H1 (cell line): ENCODE measurements around the gene CTTNBP2. TPM values are rescaled to one million over a fixed set of nuclear protein-coding genes. Genes with fewer than 3 reads are reported as not detected.

Experiments
- CTCF ChIA-PET: fragments of 300-600 bp; sonication (Branson Sonifier 250); formaldehyde crosslinking; loops from one replicate; lab custom pipeline; 2021; ENCODE audit not compliant: partially characterized antibody; lab: Charles Lee
- POLR2A ChIA-PET: fragments of 300-600 bp; sonication (Branson Sonifier 250); formaldehyde crosslinking; loops from one replicate; lab custom pipeline; 2021; ENCODE audit warnings: inconsistent platforms; ENCODE audit not compliant: partially characterized antibody; lab: Charles Lee
- DNase-seq, 2 experiments: peaks; one replicate each; pipeline versions ENCODE4 v3.0.0 to v3.0.0-alpha.2; 2010 to 2022; ENCODE audit warnings: low spot score in 2 of 2, low read depth in 1 of 2, mixed read lengths in 1 of 2
- FAIRE-seq: peaks from 2 replicates; lab custom pipeline; 2011; peaks lifted over from hg19 to GRCh38; lab: Jason Lieb, UNC
- H2AFZ ChIP-seq: 2 replicates; pipeline ENCODE4 v1.8.1; 2012; ENCODE audit warnings: low read length, inconsistent platforms
- H2AK5ac ChIP-seq: 2 replicates; pipeline ENCODE4 v1.6.1; 2013; ENCODE audit warnings: low read depth, low read length
- H2BK120ac ChIP-seq: replicated peaks from 2 replicates; pipeline ENCODE3; 2013; ENCODE audit warnings: low read depth, low read length, inconsistent platforms
- H2BK12ac ChIP-seq: 2 replicates; pipeline ENCODE4 v1.6.1; 2013; ENCODE audit warnings: low read depth, low read length
- H2BK15ac ChIP-seq: 2 replicates; pipeline ENCODE4 v1.6.1; 2013; ENCODE audit warnings: low read length
- H2BK20ac ChIP-seq: 2 replicates; pipeline ENCODE4 v1.6.1; 2013; ENCODE audit warnings: low read length
- H2BK5ac ChIP-seq: 2 replicates; pipeline ENCODE4 v1.6.1; 2013; ENCODE audit warnings: low read depth, low read length
- H3K14ac ChIP-seq: 2 replicates; pipeline ENCODE4 v1.6.1; 2013; ENCODE audit warnings: inconsistent platforms; ENCODE audit not compliant: insufficient read length
- H3K18ac ChIP-seq: 2 replicates; pipeline ENCODE4 v1.6.1; 2013; ENCODE audit warnings: low read length; ENCODE audit errors: extremely low read depth
- H3K23ac ChIP-seq: 2 replicates; pipeline ENCODE4 v1.6.1; 2013; ENCODE audit warnings: inconsistent platforms; ENCODE audit not compliant: insufficient read length
- H3K23me2 ChIP-seq: 2 replicates; pipeline ENCODE4 v1.6.1; 2013; ENCODE audit warnings: low read depth, low read length
- H3K27ac ChIP-seq: 2 replicates; pipeline ENCODE4 v1.6.1; 2011; ENCODE audit warnings: low read depth, low read length, inconsistent platforms
- H3K27me3 ChIP-seq, 4 experiments: replicated peaks in 1 of 4; 1 replicate in 1 of 4; 2 replicates in 3 of 4; pipeline versions ENCODE4 v1.6.1 to v1.8.1; 2011 to 2013; ENCODE audit warnings: low read length in 3 of 4, mild to moderate bottlenecking in 3 of 4, inconsistent platforms in 2 of 4, mixed read lengths in 2 of 4, moderate library complexity in 1 of 4; ENCODE audit not compliant: control insufficient read depth in 3 of 4, insufficient read depth in 3 of 4; ENCODE audit errors: extremely low read depth in 1 of 4
- H3K36me3 ChIP-seq, 4 experiments: 2 replicates each; pipeline versions ENCODE4 v1.6.1 to v1.8.1; 2011 to 2013; ENCODE audit warnings: mild to moderate bottlenecking in 4 of 4, low read length in 3 of 4, moderate library complexity in 2 of 4, control low read depth in 1 of 4, inconsistent platforms in 1 of 4; ENCODE audit not compliant: insufficient read depth in 4 of 4, control insufficient read depth in 2 of 4
- H3K4ac ChIP-seq: replicated peaks from 2 replicates; pipeline ENCODE3; 2013; ENCODE audit warnings: low read length, low read depth, mixed read lengths, inconsistent platforms; ENCODE audit not compliant: insufficient read length
- H3K4me1 ChIP-seq, 4 experiments: replicated peaks in 1 of 4; 1 replicate in 1 of 4; 2 replicates in 3 of 4; pipeline versions ENCODE4 v1.6.1 to v1.8.1; 2011 to 2013; ENCODE audit warnings: low read length in 3 of 4, inconsistent platforms in 2 of 4, mixed read lengths in 1 of 4; ENCODE audit not compliant: insufficient read depth in 4 of 4, control insufficient read depth in 3 of 4
- H3K4me2 ChIP-seq, 2 experiments: 2 replicates each; pipeline versions ENCODE4 v1.6.1 to v1.8.1; 2011 to 2013; ENCODE audit warnings: low read depth in 2 of 2, low read length in 2 of 2, control low read depth in 1 of 2, inconsistent platforms in 1 of 2, mild to moderate bottlenecking in 1 of 2; ENCODE audit not compliant: insufficient read depth in 1 of 2
- H3K4me3 ChIP-seq, 4 experiments: fragments of 200-600, 300-600 bp in 1 of 4; sonication (generic), shearing (Covaris generic), sonication (Bioruptor Twin) in 1 of 4; 2 replicates each; pipeline versions ENCODE4 v1.5.1 to v1.8.1; 2011 to 2016; ENCODE audit warnings: low read length in 4 of 4, low read depth in 3 of 4, control low read depth in 2 of 4, inconsistent platforms in 2 of 4, mild to moderate bottlenecking in 2 of 4, mixed read lengths in 1 of 4, moderate library complexity in 1 of 4; ENCODE audit not compliant: insufficient read depth in 2 of 4; ENCODE audit errors: extremely low read depth in 1 of 4
- H3K56ac ChIP-seq: replicated peaks from 2 replicates; pipeline ENCODE3; 2013; ENCODE audit warnings: low read depth, mild to moderate bottlenecking, mixed read lengths, low read length, inconsistent platforms; ENCODE audit not compliant: insufficient read length
- H3K79me1 ChIP-seq: 2 replicates; pipeline ENCODE4 v1.6.1; 2013; ENCODE audit warnings: low read depth, low read length, control low read depth
- H3K79me2 ChIP-seq, 2 experiments: 2 replicates each; pipeline versions ENCODE4 v1.6.1 to v1.8.1; 2012 to 2013; ENCODE audit warnings: low read length in 2 of 2, mild to moderate bottlenecking in 2 of 2, inconsistent platforms in 1 of 2; ENCODE audit not compliant: insufficient read depth in 2 of 2, control insufficient read depth in 1 of 2
- H3K9ac ChIP-seq, 4 experiments: replicated peaks in 1 of 4; 1 replicate in 1 of 4; 2 replicates in 3 of 4; pipeline versions ENCODE4 v1.6.1 to v1.8.1; 2011 to 2013; ENCODE audit warnings: low read depth in 3 of 4, low read length in 3 of 4, control low read depth in 2 of 4, mild to moderate bottlenecking in 2 of 4, moderate library complexity in 2 of 4, inconsistent platforms in 1 of 4; ENCODE audit errors: extremely low read depth in 1 of 4
- H3K9me3 ChIP-seq, 2 experiments: 2 replicates each; pipeline versions ENCODE4 v1.6.1 to v1.8.1; 2012 to 2013; ENCODE audit warnings: mild to moderate bottlenecking in 2 of 2, moderate library complexity in 2 of 2, control low read depth in 1 of 2, inconsistent platforms in 1 of 2, low read depth in 1 of 2, low read length in 1 of 2, mixed read lengths in 1 of 2; ENCODE audit not compliant: insufficient read depth in 2 of 2
- H4K20me1 ChIP-seq, 2 experiments: replicated peaks in 1 of 2; 2 replicates each; pipeline versions ENCODE3 to v1.8.1; 2011 to 2013; ENCODE audit warnings: inconsistent platforms in 2 of 2, low read length in 2 of 2, mild to moderate bottlenecking in 1 of 2; ENCODE audit not compliant: insufficient read depth in 2 of 2, control insufficient read depth in 1 of 2
- H4K5ac ChIP-seq: 2 replicates; pipeline ENCODE4 v1.6.1; 2013; ENCODE audit warnings: low read length, low read depth, mixed read lengths, inconsistent platforms; ENCODE audit not compliant: insufficient read length
- H4K8ac ChIP-seq: 2 replicates; pipeline ENCODE4 v1.8.0; 2013; ENCODE audit warnings: mild to moderate bottlenecking, moderate library complexity, low read length, inconsistent platforms; ENCODE audit not compliant: insufficient read depth; ENCODE audit errors: extremely low read depth
- H4K91ac ChIP-seq: replicated peaks from 2 replicates; pipeline ENCODE3; 2013; ENCODE audit warnings: low read length, mixed read lengths, inconsistent platforms; ENCODE audit not compliant: insufficient read length
- ASH2L ChIP-seq: fragments of 200-600, 300-600 bp; sonication (generic); IDR thresholded peaks from one replicate; pipeline ENCODE4 v1.7.1; 2017; ENCODE audit warnings: low read length
- EP300 ChIP-seq, 2 experiments: IDR thresholded peaks; 1 replicate in 1 of 2; 2 replicates in 1 of 2; pipeline ENCODE4 v1.6.1; 2011 to 2012; ENCODE audit warnings: low read depth in 2 of 2, low read length in 2 of 2, mild to moderate bottlenecking in 2 of 2, borderline replicate concordance in 1 of 2, inconsistent platforms in 1 of 2, moderate library complexity in 1 of 2
- KDM4A ChIP-seq: IDR thresholded peaks from one replicate; pipeline ENCODE4 v1.7.1; 2012; ENCODE audit warnings: low read depth, mild to moderate bottlenecking, moderate library complexity, low read length, inconsistent platforms; ENCODE audit not compliant: severe bottlenecking
- SP1 ChIP-seq: IDR thresholded peaks from 2 replicates; pipeline ENCODE4 v1.6.1; 2011; ENCODE audit warnings: low read depth, low read length
- SUZ12 ChIP-seq: fragments of 200-600 bp; sonication (generic); IDR thresholded peaks from 2 replicates; pipeline ENCODE4 v1.6.1; 2012; ENCODE audit warnings: mild to moderate bottlenecking, inconsistent platforms, low read length, moderate library complexity, mixed read lengths
- WGBS, 2 experiments: shearing (Covaris generic) in 1 of 2; methylation state at CpG; one replicate each; pipeline versions ENCODE4 v1.1.6 to v1.1.7; 2013 to 2015; ENCODE audit warnings: low lambda C conversion rate in 2 of 2, mixed read lengths in 2 of 2, inconsistent platforms in 1 of 2, low coverage in 1 of 2, missing lambda C conversion rate in 1 of 2; ENCODE audit not compliant: insufficient replicate concordance in 2 of 2, insufficient coverage in 1 of 2, insufficient read length in 1 of 2; ENCODE audit errors: extremely low coverage in 1 of 2, missing lambda C conversion rate in 1 of 2; 5-methylcytosine and 5-hydroxymethylcytosine counted together
- polyA plus RNA-seq, 7 experiments: library from polyadenylated mRNA; depleted of rRNA in 3 of 7; stranded (reverse) in 5 of 7; unstranded in 2 of 7; fragments of >200 nt in 5 of 7; fragments of 200-250 nt in 2 of 7; gene quantifications; 1 replicate in 5 of 7; 2 replicates in 1 of 7; 4 replicates in 1 of 7; pipeline versions ENCODE4 v1.2.1 to v1.2.3, GENCODE V29; 2011 to 2013; ENCODE audit warnings: missing spikeins in 2 of 7, mixed read lengths in 2 of 7
- total RNA-seq: library from RNA; stranded (reverse); fragmentation: NEBNext Ultra II Directional; extraction: Animal tissue kit (Norgen Biotek cat#: 25700); gene quantifications from 2 replicates; pipeline ENCODE4 v1.2.1, GENCODE V29; 2021

The CTTNBP2 gene
- total and polyA plus RNA-seq, 2 of the 8 experiments (the other 6 are each of a cell fraction or from before 2014, with no cell fraction given) = 15.3 to 35.1 TPM

GRCh38 chr7:117682681-117683385 is 190.4 kb downstream of the CTTNBP2 start:
- Histone ChIP-seq H3K4ac (no peak overlapping the region), H3K4me3 (no peak overlapping the region), H3K79me1 (no peaks in the 10 kb centered on the region), H2BK120ac (no peak overlapping the region), H3K36me3 (no peaks in the 10 kb centered on the region; a peak in 1 of 8 replicates), H3K27ac (no peak overlapping the region), H3K14ac (no peak overlapping the region), H4K91ac (no peak overlapping the region), H3K4me1 (peaks cover 2 to 7% (median 4%) of the 10 kb centered on the region in 4 experiments; a peak in 3 of 7 replicates), H2BK15ac (no peak overlapping the region), H3K27me3 (peaks cover 0 to 1% (median 0%) of the 10 kb centered on the region in 4 experiments; a peak in 1 of 7 replicates), H4K8ac (no peak overlapping the region), H2BK5ac (no peak overlapping the region), H2BK12ac (no peak overlapping the region), H3K9me3 (no peaks in the 10 kb centered on the region), H2BK20ac (no peak overlapping the region), H3K18ac (no peak overlapping the region), H3K79me2 (no peaks in the 10 kb centered on the region), H4K20me1 (no peaks in the 10 kb centered on the region), H4K5ac (no peak overlapping the region), H2AFZ (peak overlapping the region; percentile 91; the same call in 1 of the 2 replicates), H3K23ac (no peak overlapping the region), H3K23me2 (no peaks in the 10 kb centered on the region; the same call in 1 of the 2 replicates), H3K9ac (no peak overlapping the region), H2AK5ac (no peak overlapping the region), H3K56ac (no peak overlapping the region), H3K4me2 (no peak overlapping the region)
- FAIRE-seq = no peak
- ChIA-PET CTCF (interaction anchor here (0.8 kb wide), 1 partner anchor 8 kb away, joined by 3 read pairs; no protein-coding TSS in a partner anchor), POLR2A (no interaction called here)
- TF ChIP-seq SP1 (no peak), ASH2L (no peak), KDM4A (no peak), EP300 (IDR thresholded peaks at IDR 0.05; ENCODE audit: borderline replicate concordance in 1 of 2, low read depth in 2 of 2, low read length in 2 of 2) (no peak), SUZ12 (no peak)
- WGBS, 2 experiments = 68% methylated on average over 5 of the region's 5 CpGs; no CpG with 5 or more reads in 1 of the 2 experiments
- no peak for DNase-seq
